Skeletal muscle cell (primary cell): ENCODE measurements around the gene UCKL1.
A peak's percentile ranks its signal among the peaks of the same experiment; 100 is the strongest.
"Not testable (repeated sequence)": the region's sequence is repeated elsewhere in the genome, so short reads cannot be mapped to it uniquely, and the experiment has no call there.

ENCODE experiments used
- DNase-seq: peaks from one replicate; pipeline ENCODE4 v3.0.0-alpha.2; 2010; ENCODE audit warnings: low read depth
- H3K4me3 ChIP-seq: 2 replicates; pipeline ENCODE4 v1.5.1; 2011; ENCODE audit warnings: low read depth, mild to moderate bottlenecking, control low read depth, low read length, moderate library complexity

The UCKL1 gene

DNA sequence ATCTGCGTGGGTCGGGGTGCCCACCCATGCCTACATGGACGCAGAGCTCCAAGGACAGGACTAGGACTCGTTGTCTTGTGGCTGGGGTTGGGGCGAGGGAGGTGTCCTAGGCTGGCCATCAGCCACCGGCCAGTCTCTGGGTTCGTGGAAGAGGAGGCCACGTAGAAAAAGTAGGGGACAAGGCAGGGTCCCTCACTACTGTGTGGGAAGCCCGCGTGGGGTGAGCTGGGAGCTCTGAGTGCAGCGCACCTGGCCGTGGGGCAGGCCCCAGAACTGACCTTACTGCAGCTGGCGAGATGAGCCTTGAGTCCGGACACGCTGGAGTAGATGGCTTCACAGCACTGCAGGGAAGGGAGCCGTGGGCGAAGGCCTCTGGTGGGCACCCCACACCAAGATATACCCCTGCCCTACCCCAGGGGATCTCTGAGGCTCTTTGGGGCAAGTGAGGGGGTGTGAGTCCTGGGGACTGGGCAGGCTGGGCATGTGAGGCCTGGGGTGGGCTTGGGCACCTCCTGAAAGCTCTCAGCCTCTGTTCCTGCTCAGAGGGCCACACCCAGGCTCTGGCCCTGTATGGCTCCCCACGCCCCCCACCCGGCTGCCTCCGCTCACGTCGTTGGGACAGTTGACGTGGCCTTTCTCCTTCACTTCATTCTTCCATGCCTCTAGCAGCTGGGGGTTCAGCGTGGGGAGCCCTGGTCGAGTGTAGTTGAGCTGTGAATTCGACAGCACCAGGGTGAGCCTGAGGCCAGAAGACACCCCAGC, 5.6 kb upstream of the UCKL1 start:
- H3K4me3 ChIP-seq: no peak overlapping the region
- DNase-seq: no peak

DNA sequence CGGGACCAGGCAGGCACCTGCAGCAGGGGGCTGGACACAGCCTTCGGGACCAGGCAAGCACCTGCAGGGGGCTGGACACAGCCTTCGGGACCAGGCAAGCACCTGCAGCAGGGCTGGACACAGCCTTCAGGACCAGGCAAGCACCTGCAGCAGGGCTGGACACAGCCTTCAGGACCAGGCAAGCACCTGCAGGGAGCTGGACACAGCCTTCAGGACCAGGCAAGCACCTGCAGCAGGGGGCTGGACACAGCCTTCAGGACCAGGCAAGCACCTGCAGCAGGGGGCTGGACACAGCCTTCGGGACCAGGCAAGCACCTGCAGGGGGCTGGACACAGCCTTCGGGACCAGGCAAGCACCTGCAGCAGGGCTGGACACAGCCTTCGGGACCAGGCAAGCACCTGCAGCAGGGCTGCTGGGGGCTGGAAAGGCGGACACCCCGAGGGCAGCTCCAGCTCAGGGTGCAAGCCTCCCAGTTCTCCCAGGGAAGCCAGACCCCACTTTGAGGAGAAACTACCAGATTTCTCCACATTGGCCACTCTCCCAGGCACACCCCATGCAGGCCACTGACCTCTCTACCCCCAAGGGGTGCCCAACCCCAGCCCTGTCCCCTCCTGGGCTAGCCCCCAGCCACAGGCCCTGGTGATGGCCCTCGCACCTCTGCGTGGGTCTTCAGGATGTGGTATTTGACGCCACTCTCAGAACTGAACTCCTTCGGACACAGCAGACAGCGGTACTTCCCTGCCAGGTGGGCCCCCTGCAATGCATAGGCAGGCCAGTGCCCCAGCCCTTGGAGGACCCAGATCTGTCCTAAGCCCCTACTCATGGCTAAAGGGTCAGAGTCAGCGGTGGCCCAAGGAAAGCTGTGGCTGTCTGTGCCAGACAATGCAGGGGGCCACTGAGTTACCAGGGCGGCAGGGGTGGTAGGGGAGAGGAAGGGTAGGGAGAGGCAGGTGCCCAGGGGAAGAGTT, 4.7 kb upstream of the UCKL1 start:
- not testable (repeated sequence) for DNase-seq, H3K4me3 ChIP-seq

DNA sequence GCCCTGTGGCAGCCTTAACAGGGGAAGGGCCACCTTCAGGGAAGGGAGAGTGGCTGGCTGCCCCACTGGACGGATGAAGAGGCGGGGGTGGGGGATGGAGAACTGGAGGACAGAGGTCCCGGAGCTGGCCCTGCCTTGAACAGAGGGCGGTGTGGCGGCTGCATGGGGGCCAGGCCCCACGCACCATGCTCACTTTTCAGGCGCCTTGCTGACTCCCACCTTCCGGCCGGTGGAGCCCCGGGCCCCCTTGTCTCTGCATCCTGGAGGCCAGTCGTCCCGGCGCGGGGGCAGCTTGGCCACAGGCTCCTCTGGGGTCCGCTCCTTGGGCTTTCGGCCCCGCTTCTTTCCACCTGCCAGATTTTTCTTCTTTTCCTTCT, 3.5 kb upstream of the UCKL1 start:
- no peak for DNase-seq
- H3K4me3 ChIP-seq: no peak overlapping the region

DNA sequence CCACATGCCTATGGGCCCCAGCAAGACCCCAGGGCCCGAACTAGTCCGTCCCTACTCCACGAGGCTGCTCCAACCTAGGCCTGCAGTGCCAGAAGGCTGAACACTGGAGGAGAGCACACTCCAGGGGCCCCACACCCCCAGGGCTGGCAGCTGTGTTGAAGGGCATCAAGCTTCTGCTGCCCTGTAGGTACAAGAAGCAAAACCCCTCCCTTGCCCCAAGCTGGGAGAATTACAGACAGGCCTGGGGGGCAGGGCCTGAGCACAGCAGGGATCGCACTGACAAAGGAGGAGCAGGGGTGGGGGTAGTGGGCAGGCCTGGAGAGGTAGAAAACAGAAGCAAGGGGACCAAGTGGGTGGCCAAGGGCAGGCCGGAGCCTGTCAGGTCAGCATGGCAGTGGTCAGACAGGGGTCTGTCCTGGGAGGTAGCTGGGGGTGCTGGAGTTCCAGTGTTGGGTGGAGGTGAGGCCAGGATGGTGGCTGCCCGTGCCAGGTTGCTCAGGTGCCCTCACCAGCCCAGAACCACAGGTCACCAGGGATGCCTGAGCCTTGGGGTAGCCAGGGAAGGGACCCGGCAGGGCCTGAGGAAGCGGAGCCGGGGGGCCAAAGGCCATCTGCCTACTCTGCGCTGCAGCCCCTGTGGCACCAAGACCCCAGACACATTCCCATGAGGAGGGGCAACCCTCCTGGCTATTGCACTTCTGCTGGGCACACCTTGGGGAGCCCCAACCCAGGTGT, 2.9 kb upstream of the UCKL1 start:
- H3K4me3 ChIP-seq: no peak overlapping the region
- DNase-seq: no peak

DNA sequence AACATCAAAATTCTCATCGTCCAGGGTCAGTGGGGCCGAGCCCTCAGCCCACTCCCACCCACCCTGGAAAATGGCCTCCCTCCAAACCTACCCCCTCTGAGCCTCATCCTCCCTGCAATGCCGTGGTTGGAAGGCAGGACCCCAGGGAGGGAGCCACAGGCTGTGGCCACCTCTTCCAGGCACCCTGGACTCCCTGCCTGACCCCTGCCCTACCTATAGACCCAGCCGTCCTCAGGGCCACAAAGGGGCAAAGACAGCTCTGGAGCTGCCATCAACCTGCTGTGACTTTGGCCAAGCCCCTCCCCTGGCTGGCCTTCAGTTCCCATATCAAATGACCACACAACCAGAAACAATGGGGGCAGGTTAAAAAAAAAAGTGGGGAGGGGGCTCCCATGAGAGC, 2.3 kb upstream of the UCKL1 start:
- no peak for DNase-seq
- no peak overlapping the region for H3K4me3 ChIP-seq

DNA sequence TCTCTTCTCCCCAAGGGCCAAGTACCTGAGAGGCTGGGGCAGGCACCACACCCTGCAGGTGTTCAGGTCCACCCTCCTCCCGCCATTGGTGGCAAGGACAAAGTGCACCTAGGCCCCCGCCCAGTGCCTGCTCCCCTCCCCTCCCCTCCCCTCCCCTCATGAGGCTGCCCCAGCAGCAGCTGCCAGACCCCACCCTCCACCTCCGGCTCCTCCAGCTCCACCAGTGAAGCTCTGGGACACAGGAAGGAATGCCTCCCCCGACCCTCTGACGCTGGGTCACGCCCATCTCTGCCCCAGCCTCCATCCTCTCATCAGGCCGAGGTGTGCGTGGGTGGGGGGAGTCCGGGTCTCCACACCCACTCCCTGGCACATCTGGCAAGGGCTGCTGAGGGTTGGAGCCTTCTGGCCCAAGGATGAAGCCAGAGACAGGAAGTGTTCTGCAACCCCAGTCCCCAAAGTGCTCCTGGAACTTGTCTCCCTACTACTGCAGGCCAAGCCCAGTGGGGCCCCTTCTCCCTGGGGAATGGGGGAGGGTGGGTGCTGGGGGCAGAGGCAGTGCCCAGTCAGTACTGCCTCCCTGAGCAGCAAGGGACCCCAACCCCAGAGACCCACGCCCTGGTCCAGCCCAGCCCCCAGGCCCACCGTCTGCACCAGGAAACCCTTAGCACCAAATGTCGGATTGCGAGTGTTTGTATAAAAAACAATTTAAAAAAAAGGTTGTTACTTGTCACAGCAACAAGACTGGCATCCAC, 1.6 kb upstream of the UCKL1 start:
- DNase-seq: no peak
- peak overlapping the region; percentile 55 for H3K4me3 ChIP-seq

DNA sequence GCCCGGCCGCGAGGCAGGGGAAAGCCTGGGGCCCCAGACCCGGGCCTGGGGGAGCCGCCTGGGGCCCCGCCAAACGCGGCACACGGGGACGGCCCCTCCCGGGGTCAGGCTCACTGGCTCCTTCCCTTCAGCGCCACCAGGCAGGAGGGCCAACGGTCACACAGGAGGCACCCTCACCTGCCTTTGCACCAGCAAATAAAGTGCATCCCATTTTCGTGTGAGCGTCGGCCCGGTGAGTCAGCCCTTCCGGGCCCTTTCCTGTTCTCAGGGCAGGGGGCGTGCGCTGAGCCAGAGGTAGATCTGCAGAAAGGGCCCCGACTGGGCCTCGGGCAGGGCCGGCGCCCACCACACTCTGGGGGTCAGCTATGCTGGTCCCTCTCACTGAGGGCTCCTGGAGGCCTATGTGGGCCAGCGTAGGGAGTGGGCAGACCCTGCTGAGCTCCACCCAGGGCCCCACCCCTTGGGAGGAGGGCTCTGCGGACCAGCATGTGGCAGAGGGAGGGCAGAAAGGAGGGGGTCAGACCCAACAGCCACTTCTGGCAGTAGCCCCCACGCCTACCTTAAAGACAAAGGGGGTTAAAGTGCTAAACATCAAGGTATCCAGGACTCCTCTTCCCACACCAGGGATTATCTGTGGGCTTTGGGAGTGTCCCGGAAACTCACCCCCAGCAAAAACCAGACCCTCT, 931 bp upstream of the UCKL1 start:
- DNase-seq: no peak

DNA sequence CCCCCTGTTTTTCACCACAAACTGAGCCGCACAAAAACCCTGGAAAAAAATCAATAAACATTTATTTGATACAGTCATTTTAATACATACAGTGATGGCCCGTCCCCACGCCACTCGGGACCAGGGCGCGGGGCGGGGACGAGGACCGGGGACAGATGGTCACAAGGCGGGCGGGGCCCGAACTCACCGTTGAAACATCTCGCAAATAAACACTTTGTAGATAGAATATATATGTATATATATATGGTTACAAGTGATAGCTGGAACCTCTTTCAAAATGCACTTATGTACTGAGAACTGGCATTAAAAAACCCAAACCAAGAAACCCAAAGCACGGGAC, 418 bp upstream of the UCKL1 start:
- H3K4me3 ChIP-seq: peak overlapping the region; percentile 55
- no peak for DNase-seq

More for the DNA sequence above, 931 bp upstream of the UCKL1 start:
- H3K4me3 ChIP-seq: peak overlapping the region; percentile 55

DNA sequence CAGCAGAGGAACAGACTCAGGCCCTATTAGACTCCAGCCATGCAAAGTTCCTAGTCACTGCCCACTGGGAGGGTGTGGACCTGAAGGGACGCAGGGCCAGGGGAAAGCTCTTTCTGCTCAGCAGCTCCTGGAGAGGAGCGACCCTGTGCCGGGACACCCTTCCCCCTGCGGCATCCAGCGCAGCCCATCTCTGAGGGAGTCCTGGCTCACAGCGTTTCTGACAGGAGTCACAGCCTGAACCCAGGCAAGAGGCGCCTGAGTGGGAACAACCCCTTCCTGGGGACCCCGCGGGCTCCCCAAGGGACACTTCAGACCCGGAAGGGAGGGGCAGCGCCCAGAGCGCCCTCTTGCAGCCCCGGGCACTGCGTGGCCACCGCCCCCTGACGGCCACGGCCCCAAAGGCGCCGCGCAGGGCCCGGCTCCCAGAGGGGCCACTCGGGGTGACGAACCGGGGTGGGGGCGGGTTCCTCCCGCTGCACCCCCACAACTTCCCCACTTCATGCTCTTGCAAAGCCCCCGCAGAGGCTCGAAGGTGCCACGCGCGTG, 862 bp downstream of the UCKL1 start:
- no peak for DNase-seq
- H3K4me3 ChIP-seq: peak overlapping the region; percentile 93

DNA sequence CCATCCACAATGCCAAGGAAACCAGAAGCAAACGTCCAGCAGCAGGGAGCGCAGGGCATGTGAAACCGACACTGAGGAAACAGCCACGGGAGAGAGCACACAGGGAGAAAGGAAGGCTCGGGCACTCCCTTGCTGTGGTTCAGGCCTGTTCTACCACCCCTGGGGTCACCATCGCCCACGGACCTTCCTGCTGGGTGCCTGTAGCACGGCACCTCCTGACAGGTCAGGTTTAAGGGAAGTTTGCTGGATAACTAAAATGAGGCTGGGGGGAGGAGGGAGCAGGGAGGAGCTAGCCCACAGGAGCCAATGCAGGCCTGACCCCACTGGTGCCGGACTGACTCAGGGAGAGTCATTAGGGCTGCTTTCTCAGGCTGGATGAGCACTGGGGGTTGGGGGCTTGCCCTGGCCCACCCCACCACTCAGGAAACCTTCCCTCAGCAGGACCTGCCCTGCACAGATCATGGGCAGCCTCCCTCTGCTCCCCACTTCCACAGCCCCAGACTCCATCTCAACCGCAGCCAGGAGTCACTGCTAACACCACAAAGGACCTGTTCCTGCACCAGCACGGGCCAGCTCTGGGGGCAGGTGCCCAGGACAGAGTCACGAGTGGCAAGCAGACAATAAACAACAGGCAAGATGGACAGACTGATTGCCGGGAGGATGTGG, 2.3 kb downstream of the UCKL1 start:
- no peak overlapping the region for H3K4me3 ChIP-seq
- DNase-seq: no peak

DNA sequence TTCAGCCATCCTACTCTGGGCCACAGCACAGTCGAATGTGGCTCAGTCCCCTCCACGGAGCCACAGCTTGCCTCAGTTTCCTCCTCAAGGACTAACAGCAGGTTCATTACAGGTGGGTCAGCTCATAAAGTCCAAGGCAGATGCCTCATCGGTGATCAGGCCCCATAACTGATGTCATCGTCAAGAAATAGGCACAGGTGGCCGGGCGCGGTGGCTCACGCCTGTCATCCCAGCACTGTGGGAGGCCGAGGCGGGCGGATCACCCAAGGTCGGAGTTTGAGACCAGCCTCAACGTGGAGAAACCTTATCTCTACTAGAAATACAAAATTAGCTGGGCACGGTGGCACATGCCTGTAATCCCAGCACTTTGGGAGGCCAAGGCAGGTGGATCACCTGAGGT, 3.4 kb downstream of the UCKL1 start:
- H3K4me3 ChIP-seq: no peak overlapping the region
- no peak for DNase-seq

DNA sequence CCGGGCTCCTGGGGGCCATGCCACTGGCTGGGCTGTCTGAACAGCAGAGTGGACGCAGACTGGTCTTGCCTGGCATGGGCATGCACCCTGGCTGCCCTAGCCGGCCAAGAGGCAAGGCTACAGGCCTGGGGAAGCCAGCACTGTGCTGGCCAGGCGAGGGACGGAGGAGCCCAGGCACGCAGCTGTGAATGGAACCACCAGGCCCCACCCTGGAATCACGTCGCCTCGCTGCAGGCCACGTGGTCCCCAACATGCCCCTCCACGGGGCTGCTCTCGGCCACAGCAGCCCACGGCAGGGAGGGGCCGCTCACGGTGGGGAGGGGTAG, 4.0 kb downstream of the UCKL1 start:
- DNase-seq: no peak
- H3K4me3 ChIP-seq: no peak overlapping the region

DNA sequence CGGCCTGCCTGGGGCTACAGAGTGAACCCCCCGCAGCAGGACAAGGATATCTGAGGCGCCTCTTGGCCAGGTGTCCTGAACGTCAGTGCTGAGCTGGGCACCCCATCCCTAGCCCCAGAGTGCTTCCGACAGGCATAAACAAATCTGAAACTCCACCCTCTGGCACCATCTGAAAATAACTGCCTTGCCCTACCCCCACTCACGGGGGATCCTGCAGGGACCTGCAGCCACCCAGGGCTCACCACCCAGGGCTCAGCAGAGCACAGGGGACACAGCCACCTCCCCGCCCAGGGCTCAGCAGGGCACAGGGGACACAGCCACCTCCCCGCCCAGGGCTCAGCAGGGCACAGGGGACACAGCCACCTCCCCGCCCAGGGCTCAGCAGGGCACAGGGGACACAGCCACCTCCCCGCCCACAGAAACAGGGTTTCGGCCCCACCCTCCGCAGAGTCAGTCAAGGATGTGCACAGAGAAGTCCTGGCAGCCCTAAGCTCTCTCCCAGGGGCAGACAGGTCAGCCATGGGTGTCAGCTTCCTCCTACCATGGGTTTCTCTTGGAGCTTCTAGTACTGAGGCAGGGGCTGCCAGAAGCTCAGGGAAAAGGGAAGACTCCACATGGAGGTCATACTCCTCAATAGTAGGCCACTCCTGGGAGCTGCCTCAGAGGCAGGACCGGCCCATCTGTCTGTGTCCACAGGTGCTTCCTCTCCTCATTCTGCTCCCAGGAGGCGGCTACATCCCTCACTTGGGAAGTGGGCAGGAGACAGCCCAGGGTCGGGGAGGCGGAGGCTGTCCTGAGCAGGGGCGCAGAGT, 4.6 kb downstream of the UCKL1 start:
- no peak overlapping the region for H3K4me3 ChIP-seq
- no peak for DNase-seq

DNA sequence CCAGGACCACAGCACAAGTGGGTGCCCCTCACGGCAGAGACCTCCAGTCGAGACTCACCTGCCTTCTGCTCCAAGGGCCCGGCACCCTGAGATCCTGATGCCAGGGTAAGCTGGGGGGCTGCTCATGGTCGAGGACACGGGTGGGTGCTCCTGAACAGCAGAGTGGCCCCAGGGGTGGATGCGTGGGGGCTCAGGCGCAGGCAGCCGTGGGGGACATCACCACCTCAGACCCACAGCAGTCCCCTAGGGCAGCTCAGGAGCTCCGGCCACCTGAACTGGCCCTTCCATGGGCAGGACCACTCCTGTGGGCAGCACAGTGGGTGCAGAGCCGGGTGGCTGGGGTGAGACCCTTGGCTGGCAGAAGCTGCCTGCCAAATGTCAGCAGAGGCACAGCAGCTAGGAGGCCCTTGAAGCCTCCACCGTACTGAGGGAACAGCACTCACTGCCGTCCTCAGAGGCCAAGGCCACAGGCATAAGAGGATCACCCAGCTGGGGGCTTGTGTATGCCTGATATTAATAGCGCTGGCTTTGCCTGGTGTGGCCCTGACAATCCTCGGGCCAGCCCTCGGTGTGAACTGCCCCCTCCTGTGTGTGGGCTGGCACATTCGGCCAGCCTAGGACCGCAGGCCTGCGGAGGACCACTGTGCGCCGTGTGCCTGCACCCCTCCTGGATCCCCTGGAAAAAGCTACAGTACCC, 5.4 kb downstream of the UCKL1 start:
- DNase-seq: no peak
- H3K4me3 ChIP-seq: no peak overlapping the region

DNA sequence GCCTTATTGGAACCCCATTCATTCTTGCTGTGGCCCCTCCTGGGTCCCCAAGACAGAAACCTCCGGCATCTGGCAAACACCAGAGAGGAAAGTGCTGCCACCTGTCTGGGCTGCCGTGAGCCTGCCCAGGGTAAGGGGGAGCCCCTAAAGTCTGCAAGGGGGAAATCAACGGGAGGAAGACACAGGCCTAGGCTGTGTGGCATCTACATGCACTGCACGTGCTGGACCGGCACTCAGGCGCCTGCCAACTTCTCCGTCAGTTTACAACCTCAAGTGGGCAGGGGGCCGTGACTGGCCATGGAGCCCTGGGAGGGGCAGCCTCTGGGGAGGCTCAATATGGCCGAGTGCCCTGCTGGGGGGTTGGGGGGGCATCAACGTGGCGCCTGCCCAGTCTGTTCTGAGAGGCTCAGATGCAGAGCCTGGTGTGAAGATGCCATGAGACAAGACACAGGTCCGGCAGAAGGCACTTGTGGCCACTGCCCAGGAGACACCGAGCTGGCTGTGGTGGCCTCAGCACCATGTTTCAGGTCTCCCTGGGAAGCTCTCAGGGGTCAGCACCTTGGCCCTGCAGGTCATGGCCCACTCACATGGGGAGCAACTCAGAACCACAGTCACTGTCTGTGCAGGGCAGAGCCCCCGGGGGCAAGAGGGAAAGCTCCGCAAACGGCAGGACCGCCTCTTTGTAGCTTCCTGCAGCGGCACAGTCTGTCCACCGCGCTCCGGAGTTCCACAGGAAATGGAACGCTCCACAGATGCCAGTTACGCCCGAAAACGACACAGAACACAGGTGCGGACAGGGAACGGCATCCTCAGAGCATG, 8.4 kb downstream of the UCKL1 start:
- no peak overlapping the region for H3K4me3 ChIP-seq
- no peak for DNase-seq

DNA sequence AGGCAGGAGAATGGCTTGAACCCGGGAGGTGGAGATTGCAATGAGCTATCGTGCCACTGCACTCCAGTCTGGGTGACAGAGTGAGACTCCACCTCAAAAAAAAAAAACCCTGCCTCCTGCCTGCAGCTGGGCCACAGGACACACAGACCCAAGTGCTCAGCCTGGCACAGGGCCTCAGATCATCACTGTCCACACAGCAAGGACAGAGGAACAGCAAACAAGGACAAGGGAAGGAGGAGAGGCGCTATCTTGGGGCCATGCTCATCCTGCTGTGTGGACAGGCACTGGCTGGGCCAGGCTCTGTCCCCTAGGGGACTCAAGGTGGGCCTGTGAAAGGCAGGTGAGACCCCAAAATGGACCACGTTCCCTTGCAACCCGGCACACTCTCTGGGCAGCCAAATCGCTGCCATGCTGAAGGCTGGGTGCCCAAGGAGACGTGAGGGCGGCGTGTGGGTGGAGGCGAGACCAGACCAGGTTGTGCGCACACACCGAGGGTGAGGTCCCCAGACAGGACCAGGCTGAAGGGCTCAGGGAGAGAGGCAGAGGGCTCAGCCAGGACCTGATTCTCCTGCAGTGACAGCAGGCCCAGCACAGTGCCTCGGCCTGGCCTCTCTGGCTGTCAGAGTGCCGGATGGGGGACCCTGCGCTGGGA, 9.1 kb downstream of the UCKL1 start:
- H3K4me3 ChIP-seq: no peak overlapping the region
- no peak for DNase-seq
